DMS79 treated with DMSO at 0.1 percent for 48 hours (cell line): Measurements from ENCODE around the gene NDUFS6.

Experiments used
- DNase-seq: peaks from one replicate; lab custom pipeline; 2025; lab: John Stamatoyannopoulos, UW

The NDUFS6 gene

GRCh38 chr5:1853531-1853930 is 52.3 kb downstream of the NDUFS6 start:
- DNase-seq, result no peak

DNA sequence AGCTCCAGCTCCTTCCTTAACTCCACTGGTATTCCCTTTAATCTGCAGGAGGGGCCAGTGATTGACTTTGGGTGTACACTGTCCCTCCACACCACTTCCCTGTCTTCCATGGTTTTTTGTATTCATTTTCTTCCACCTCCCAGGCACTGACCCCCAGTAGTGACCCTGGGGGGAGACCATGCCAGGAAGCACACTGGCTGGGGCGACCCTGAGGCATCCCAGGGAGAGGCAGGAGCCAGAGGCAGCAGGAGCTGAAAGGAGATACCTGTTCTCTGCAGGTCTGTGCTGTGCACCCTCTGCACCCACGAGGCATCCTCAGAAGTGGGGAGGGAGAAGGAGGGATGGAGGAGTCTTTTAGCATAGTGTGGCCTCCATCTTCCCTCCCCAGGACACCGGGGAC is 53.9 kb downstream of the NDUFS6 start:
- no peak for DNase-seq

DNA sequence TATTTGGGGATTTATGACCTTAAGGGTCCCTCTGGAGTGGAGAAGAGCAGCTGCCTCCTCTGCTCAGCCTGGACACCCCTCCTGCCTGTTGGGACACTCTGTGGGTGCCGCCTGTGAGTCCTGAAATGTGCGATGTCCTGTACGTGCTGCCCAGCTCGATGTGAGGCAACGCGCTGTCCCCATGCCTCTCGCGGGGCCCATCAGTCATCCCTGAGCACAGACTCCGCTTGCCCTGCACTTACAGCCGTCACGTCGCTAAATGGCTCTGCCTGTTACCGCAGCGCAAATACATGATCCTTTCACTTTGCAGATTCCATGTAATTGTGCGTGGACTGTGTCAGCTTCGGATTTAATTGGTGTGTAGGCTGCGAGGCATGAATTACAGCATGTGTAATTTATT is 54.4 kb downstream of the NDUFS6 start:
- DNase-seq, result no peak

GRCh38 chr5:1856596-1857255 is 55.5 kb downstream of the NDUFS6 start:
- DNase-seq, result no peak

GRCh38 chr5:1857256-1857600 is 56.0 kb downstream of the NDUFS6 start:
- no peak for DNase-seq

- no peak for DNase-seq
These were observed 57.2 kb downstream of the NDUFS6 start for GRCh38 chr5:1858436-1858835.

DNA sequence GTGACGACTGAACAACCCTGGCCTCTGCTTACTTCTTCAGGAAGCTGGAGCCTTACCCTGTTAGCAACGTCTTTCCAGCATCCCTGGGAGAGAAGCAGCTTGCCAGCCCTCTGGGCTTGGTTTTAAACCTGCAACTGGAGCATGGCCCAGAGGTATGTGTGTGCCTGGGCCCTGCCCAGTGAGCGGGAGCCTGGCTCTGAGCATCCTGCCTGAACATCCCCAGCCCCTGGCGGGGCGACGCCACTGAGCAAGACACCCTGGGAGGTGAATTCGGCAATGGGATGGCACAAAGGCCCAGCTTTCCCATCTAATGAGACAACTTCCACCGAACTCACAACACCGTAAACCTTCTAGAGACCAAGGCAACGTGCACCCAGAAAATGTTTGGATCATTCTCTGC is 57.9 kb downstream of the NDUFS6 start:
- no peak for DNase-seq

DNA sequence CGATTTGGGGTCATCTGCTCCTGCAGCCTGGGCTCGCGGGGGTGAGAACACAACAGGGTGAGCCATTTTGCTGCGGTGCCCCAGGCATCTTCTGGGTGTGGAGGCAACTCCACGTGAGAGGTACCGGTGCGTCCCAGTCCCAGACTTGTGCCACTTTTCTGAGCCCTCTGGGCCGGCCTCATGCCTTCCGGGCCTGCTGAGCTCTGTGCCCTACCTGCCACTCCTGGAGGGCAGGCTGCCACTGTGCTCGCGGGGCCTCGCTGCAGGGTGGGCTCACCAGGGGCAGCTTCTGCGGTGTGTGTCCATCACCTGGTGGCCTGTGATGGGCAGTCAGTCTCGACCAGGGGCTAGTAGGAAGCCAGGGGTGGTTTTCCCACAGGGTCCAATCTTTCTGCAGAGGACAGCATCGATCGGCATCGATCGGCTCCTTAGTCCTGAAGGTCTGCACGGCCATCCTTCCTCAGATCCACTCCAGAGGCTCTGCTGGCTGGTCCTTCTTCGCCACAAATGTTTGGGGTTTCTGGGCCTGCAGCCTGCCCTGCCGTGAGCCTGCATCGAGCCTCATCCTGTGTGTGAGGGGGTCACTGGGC is 58.9 kb downstream of the NDUFS6 start:
- DNase-seq, result no peak

DNA sequence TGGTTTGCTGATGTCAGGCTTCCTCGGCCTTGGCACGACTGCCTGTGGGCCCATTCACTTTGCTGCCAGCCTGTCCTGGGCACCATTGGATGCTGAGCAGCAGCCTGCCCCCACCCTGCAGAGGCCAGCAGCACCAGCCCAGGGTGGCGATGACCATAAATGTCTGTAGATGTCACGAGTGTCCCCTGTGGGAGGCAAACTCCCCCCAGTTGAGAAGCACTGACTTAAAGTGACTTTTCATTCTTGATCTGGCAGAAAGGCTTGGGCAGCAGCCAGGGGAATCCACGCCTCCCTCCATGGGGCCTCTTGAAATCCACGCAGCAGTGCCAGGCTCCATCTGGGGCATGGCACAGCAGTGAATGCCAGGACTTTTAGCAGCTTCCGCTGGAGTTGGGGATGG is 59.7 kb downstream of the NDUFS6 start:
- peak; percentile 11 for DNase-seq

DNA sequence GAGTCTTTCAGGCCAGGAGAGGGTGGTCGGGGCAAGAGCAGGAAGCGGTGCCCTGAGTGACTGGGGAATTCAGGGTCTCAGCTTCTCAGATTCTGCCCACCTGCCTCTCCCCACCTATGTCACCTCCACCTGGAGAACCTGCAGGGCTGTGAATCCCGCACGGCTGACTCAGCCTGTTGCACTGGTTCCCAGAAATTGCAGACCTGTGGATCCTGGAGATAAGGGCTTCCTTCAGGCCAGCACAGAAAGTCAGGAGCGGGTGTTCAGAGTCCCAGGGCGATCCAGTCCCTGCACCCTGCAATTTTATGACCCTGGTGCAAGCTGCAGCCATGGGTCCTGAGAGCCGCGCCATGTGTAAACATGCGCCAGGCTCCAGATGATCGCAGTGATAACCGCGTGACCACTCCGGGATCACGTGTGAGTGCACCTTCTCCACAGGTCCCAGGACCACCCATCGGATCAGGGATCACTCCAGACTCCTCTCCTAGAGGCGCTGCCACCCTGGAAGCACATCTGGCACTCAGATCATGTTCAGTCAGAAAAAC is 63.8 kb downstream of the NDUFS6 start:
- no peak for DNase-seq

- no peak for DNase-seq
These were observed 64.3 kb downstream of the NDUFS6 start for GRCh38 chr5:1865486-1865885.
